ENCODE measurements around the gene SUN3.
"Not testable (repeated sequence)": the region's sequence is repeated elsewhere in the genome, so short reads cannot be mapped to it uniquely, and the experiment has no call there.

SUN3 gene

GRCh38 chr7:47991270-47991669 lies 37.6 kb downstream of the SUN3 start:
- TF ChIP-seq ZFX (IDR thresholded peaks at IDR 0.05) (no peak), CTCF (conservative IDR thresholded peaks at IDR 0.05) (no peak)
- H3K27ac ChIP-seq, result no peak overlapping the region

GRCh38 chr7:47990592-47990991 lies 38.3 kb downstream of the SUN3 start:
- H3K27ac ChIP-seq, result no peak overlapping the region
- TF ChIP-seq CTCF (conservative IDR thresholded peaks at IDR 0.05) (no peak), ZFX (IDR thresholded peaks at IDR 0.05) (no peak)

- H3K27ac ChIP-seq, result not testable (repeated sequence)
Measured at GRCh38 chr7:47989607-47990400, 39.1 kb downstream of the SUN3 start.

GRCh38 chr7:47988496-47989386 lies 40.2 kb downstream of the SUN3 start:
- TF ChIP-seq ZFX (IDR thresholded peaks at IDR 0.05) (no peak), CTCF (conservative IDR thresholded peaks at IDR 0.05) (peak; percentile 53)
- H3K27ac ChIP-seq, result no peak overlapping the region

GRCh38 chr7:47982610-47983009 lies 46.3 kb downstream of the SUN3 start:
- no peak overlapping the region for H3K27ac ChIP-seq
- no peak for TF ChIP-seq ZFX (IDR thresholded peaks at IDR 0.05)
- TF ChIP-seq CTCF (conservative IDR thresholded peaks at IDR 0.05), result no peak

GRCh38 chr7:47980648-47981047 lies 48.3 kb downstream of the SUN3 start:
- not testable (repeated sequence) for H3K27ac ChIP-seq

GRCh38 chr7:47979832-47980181 lies 49.1 kb downstream of the SUN3 start:
- no peak overlapping the region; the same call in 1 of the 2 replicates for H3K27ac ChIP-seq
- TF ChIP-seq CTCF (conservative IDR thresholded peaks at IDR 0.05), result no peak
- TF ChIP-seq ZFX (IDR thresholded peaks at IDR 0.05), result no peak

- H3K27ac ChIP-seq, result peak within 1 kb of the TSS; percentile 70
- TF ChIP-seq CTCF (conservative IDR thresholded peaks at IDR 0.05), result no peak
- TF ChIP-seq ZFX (IDR thresholded peaks at IDR 0.05), result peak; percentile 97
Measured at GRCh38 chr7:47979145-47979831, 49.6 kb downstream of the SUN3 start, which contains the start of gene HUS1. Gene HUS1 (minus strand): TSS chr7:47979615. CDS start chr7:47979519, 96 bp downstream.

Measured in C4-2B (cell line).